CD14-positive monocyte (primary cell): ENCODE measurements around the gene KAZN. TPM values are rescaled to one million over a fixed set of nuclear protein-coding genes. Genes with fewer than 3 reads are reported as not detected.

Experiments
- DNase-seq, 3 donors: peaks; one replicate each; pipeline ENCODE4 v3.0.0-alpha.2; 2011 to 2022
- H2AFZ ChIP-seq: 2 replicates; pipeline ENCODE4 v1.6.0; 2012; ENCODE audit warnings: mild to moderate bottlenecking, low read depth, low read length, inconsistent platforms; ENCODE audit not compliant: insufficient read depth, poor library complexity, severe bottlenecking
- H3K27ac ChIP-seq, 2 donors: 1 replicate in 1 of 2; 2 replicates in 1 of 2; pipeline ENCODE4 v1.5.1; 2012 to 2013; ENCODE audit warnings: low read length in 2 of 2, control low read depth in 1 of 2, inconsistent platforms in 1 of 2, low read depth in 1 of 2, mild to moderate bottlenecking in 1 of 2
- H3K27me3 ChIP-seq, 2 donors: one replicate each; pipeline versions ENCODE4 v1.6.0 to v1.6.1; 2011 to 2013; ENCODE audit warnings: low read length in 2 of 2; ENCODE audit not compliant: control insufficient read depth in 2 of 2, insufficient read depth in 2 of 2
- H3K36me3 ChIP-seq, 2 donors: replicated peaks in 1 of 2; 1 replicate in 1 of 2; 2 replicates in 1 of 2; pipeline versions ENCODE4 v1.5.1 to v1.6.1; 2012 to 2013; ENCODE audit warnings: low read length in 2 of 2, control low read depth in 1 of 2, inconsistent platforms in 1 of 2, mild to moderate bottlenecking in 1 of 2; ENCODE audit not compliant: insufficient read depth in 2 of 2, control insufficient read depth in 1 of 2
- H3K4me1 ChIP-seq, 2 donors: 1 replicate in 1 of 2; 2 replicates in 1 of 2; pipeline versions ENCODE4 v1.5.1 to v1.6.1; 2012 to 2013; ENCODE audit warnings: low read length in 2 of 2, control low read depth in 1 of 2, inconsistent platforms in 1 of 2, mild to moderate bottlenecking in 1 of 2, moderate library complexity in 1 of 2; ENCODE audit not compliant: insufficient read depth in 2 of 2, control insufficient read depth in 1 of 2
- H3K4me2 ChIP-seq: replicated peaks from 2 replicates; pipeline ENCODE3; 2012; ENCODE audit warnings: low read length, moderate library complexity, mild to moderate bottlenecking; ENCODE audit not compliant: poor library complexity, severe bottlenecking; ENCODE audit errors: extremely low read depth
- H3K4me3 ChIP-seq, 3 experiments: fragments of 200-600 bp in 1 of 3; sonication (generic) in 1 of 3; replicated peaks in 1 of 3; 1 replicate in 2 of 3; 2 replicates in 1 of 3; pipeline ENCODE4 v1.5.1; 2011 to 2013; ENCODE audit warnings: low read length in 3 of 3, mild to moderate bottlenecking in 3 of 3, control low read depth in 2 of 3, low read depth in 2 of 3, inconsistent platforms in 1 of 3, moderate library complexity in 1 of 3
- H3K79me2 ChIP-seq: 2 replicates; pipeline ENCODE4 v1.6.0; 2012; ENCODE audit warnings: mild to moderate bottlenecking, control low read depth, inconsistent platforms, low read length, moderate library complexity; ENCODE audit not compliant: insufficient read depth
- H3K9ac ChIP-seq: 2 replicates; pipeline ENCODE4 v1.6.0; 2017; ENCODE audit warnings: low read length, mild to moderate bottlenecking; ENCODE audit not compliant: insufficient read depth, poor library complexity, severe bottlenecking
- H3K9me3 ChIP-seq, 2 donors: replicated peaks in 1 of 2; 1 replicate in 1 of 2; 2 replicates in 1 of 2; pipeline versions ENCODE4 v1.5.1 to v1.6.1; 2012 to 2013; ENCODE audit warnings: low read length in 2 of 2, control low read depth in 1 of 2; ENCODE audit not compliant: control insufficient read depth in 1 of 2, insufficient read depth in 1 of 2
- H4K20me1 ChIP-seq: 2 replicates; pipeline ENCODE4 v1.6.0; 2012; ENCODE audit warnings: mild to moderate bottlenecking, low read length, control low read depth, moderate library complexity; ENCODE audit not compliant: insufficient read depth
- H3K27ac Mint-ChIP-seq, 7 donors: one replicate each; pipeline ENCODE4 v1.8.0; 2020; ENCODE audit warnings: mild to moderate bottlenecking in 7 of 7, mixed read lengths in 7 of 7, moderate library complexity in 6 of 7, inconsistent platforms in 2 of 7
- H3K27me3 Mint-ChIP-seq, 3 donors: one replicate each; pipeline ENCODE4 v1.8.0; 2021 to 2022; ENCODE audit warnings: low read depth in 3 of 3, mild to moderate bottlenecking in 3 of 3, mixed read lengths in 3 of 3, moderate library complexity in 3 of 3, inconsistent platforms in 1 of 3
- H3K36me3 Mint-ChIP-seq, 2 donors: one replicate each; pipeline ENCODE4 v1.8.0; 2020; ENCODE audit warnings: mixed read lengths in 2 of 2, inconsistent platforms in 1 of 2, mild to moderate bottlenecking in 1 of 2
- H3K4me1 Mint-ChIP-seq: one replicate; pipeline ENCODE4 v1.8.0; 2020; ENCODE audit warnings: mild to moderate bottlenecking, mixed read lengths
- H3K4me3 Mint-ChIP-seq, 2 donors: one replicate each; pipeline ENCODE4 v1.8.0; 2020; ENCODE audit warnings: mild to moderate bottlenecking in 2 of 2, mixed read lengths in 2 of 2, moderate library complexity in 1 of 2
- H3K9me3 Mint-ChIP-seq, 7 donors: one replicate each; pipeline ENCODE4 v1.8.0; 2020 to 2022; ENCODE audit warnings: mixed read lengths in 7 of 7, mild to moderate bottlenecking in 6 of 7, moderate library complexity in 6 of 7, inconsistent platforms in 2 of 7
- WGBS: methylation state at CpG from one replicate; pipeline ENCODE4 v1.1.5; 2013; ENCODE audit warnings: missing lambda C conversion rate; ENCODE audit not compliant: insufficient coverage; 5-methylcytosine and 5-hydroxymethylcytosine counted together
- intact Hi-C, 2 donors: fragments of 100-400 bp; cut with micrococcal nuclease; formaldehyde crosslinking; loops; one replicate each; pipeline versions ENCODE4 v1.15.0 to v1.15.1; 2023
- polyA plus RNA-seq, 3 donors: library from polyadenylated mRNA; depleted of rRNA in 1 of 3; unstranded in 2 of 3; stranded (reverse) in 1 of 3; fragments of 300-500 nt in 2 of 3; fragments of >200 nt in 1 of 3; fragmentation: Illumina TruSeq in 2 of 3; gene quantifications; 1 replicate in 2 of 3; 2 replicates in 1 of 3; pipeline ENCODE4 v1.2.3, GENCODE V29; 2012 to 2021
- TF ChIP-seq, protein P1 (sequence below): fragments of 200-600 bp; IDR thresholded peaks from one replicate; pipeline ENCODE4 v1.8.0; 2022; ENCODE audit warnings: antibody characterized with exemption, mild to moderate bottlenecking

The KAZN gene
- polyA plus RNA-seq, 3 donors, result not detected

DNA sequence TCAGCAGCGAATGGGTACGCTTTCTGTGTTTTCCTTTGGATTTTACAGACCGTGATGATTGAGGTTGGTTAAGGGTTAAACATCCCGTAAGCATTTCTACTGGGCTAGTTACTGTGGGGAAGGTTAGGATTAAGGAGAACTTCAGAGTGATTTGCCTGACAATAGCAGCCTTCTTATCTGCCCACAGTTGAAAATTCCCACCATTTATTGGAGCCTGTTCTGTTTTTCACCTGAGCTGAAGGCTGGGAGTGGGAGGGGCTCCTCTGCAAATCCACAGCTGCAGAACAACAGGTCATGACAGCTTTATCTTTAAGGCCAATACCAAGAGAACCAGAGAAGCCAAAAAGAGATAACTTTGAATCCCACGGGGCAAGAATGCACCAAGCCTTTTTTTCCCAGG lies 168.6 kb downstream of the KAZN start:
- no peak for DNase-seq
- Histone ChIP-seq H3K36me3 (no peaks in the 10 kb centered on the region), H3K4me1 (no peaks in the 10 kb centered on the region), H3K4me2 (no peak overlapping the region), H3K27ac (no peak overlapping the region), H3K9ac (no peak overlapping the region), H3K27me3 (no peaks in the 10 kb centered on the region), H3K79me2 (no peaks in the 10 kb centered on the region), H4K20me1 (no peaks in the 10 kb centered on the region), H3K9me3 (peaks cover 0 to 7% of the 10 kb centered on the region in 2 donors), H3K4me3 (no peak overlapping the region), H2AFZ (no peak overlapping the region)
- H3K27ac Mint-ChIP-seq, result no peak overlapping the region
- H3K36me3 Mint-ChIP-seq, result no peaks in the 10 kb centered on the region
- H3K4me1 Mint-ChIP-seq, result peaks cover 2% of the 10 kb centered on the region
- peaks cover 0 to 3% (median 2%) of the 10 kb centered on the region in 3 donors for H3K27me3 Mint-ChIP-seq
- peaks cover 2 to 10% (median 4%) of the 10 kb centered on the region in 7 donors for H3K9me3 Mint-ChIP-seq
- no peak overlapping the region for H3K4me3 Mint-ChIP-seq
- intact Hi-C loops, result no loop called here
- 100% methylated on average over 3 of the region's 5 CpGs for WGBS
- TF ChIP-seq, protein P1, sequence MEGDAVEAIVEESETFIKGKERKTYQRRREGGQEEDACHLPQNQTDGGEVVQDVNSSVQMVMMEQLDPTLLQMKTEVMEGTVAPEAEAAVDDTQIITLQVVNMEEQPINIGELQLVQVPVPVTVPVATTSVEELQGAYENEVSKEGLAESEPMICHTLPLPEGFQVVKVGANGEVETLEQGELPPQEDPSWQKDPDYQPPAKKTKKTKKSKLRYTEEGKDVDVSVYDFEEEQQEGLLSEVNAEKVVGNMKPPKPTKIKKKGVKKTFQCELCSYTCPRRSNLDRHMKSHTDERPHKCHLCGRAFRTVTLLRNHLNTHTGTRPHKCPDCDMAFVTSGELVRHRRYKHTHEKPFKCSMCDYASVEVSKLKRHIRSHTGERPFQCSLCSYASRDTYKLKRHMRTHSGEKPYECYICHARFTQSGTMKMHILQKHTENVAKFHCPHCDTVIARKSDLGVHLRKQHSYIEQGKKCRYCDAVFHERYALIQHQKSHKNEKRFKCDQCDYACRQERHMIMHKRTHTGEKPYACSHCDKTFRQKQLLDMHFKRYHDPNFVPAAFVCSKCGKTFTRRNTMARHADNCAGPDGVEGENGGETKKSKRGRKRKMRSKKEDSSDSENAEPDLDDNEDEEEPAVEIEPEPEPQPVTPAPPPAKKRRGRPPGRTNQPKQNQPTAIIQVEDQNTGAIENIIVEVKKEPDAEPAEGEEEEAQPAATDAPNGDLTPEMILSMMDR, result no peak

DNA sequence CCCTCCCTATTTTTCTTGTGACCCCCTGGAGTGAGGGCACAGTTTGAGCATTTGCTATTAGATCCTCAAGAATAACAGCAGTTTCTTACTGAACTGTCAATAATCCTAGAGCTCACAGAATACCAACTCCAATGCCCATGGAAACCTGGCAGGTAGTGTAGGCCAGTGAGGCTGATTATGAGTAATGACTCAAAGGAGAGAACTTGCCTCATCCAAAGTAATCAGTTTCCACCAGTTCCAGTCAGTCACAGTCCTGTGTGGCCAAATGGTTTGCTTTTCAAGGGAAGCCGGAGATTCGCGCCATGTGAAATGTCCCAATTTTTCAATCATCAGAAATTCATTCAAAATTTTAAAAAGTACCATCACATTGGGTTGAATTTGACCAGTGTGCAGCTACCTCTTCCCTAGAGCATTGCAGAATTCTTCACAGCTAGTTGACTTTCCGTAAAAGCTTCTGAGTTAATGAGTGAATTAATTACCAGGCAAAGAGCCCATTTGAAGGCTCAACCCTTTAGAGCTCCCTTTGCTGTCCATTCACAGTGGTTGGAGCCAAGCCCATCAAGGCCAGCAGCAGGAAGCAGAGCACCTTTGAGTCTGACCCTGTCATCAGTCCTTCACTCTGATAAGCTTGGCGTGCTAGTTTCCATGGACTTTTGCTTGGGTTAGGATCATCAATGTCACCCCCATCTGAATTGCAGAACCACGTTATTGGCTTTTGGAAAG lies 170.3 kb downstream of the KAZN start:
- no peak overlapping the region for H3K4me3 ChIP-seq
- intact Hi-C loops, result no loop called here
- H3K4me1 Mint-ChIP-seq, result peaks cover 2% of the 10 kb centered on the region

More for the DNA sequence above, 170.3 kb downstream of the KAZN start:
- Histone ChIP-seq H3K79me2 (no peaks in the 10 kb centered on the region), H2AFZ (no peak overlapping the region), H4K20me1 (no peaks in the 10 kb centered on the region), H3K4me1 (no peaks in the 10 kb centered on the region), H3K9ac (no peak overlapping the region), H3K36me3 (no peaks in the 10 kb centered on the region), H3K27me3 (no peaks in the 10 kb centered on the region), H3K27ac (no peak overlapping the region), H3K4me2 (no peak overlapping the region), H3K9me3 (peaks cover 0 to 7% of the 10 kb centered on the region in 2 donors)
- DNase-seq, result no peak
- peaks cover 0 to 2% (median 2%) of the 10 kb centered on the region in 3 donors for H3K27me3 Mint-ChIP-seq
- no peak overlapping the region for H3K27ac Mint-ChIP-seq
- no peak overlapping the region for H3K4me3 Mint-ChIP-seq
- H3K36me3 Mint-ChIP-seq, result no peaks in the 10 kb centered on the region
- TF ChIP-seq, protein P1, result no peak
- 97% methylated on average over 5 of the region's 6 CpGs for WGBS
- H3K9me3 Mint-ChIP-seq, result peaks cover 2 to 10% (median 5%) of the 10 kb centered on the region in 7 donors
